ENCODE results near the gene TMEM108.

The TMEM108 gene

DNA sequence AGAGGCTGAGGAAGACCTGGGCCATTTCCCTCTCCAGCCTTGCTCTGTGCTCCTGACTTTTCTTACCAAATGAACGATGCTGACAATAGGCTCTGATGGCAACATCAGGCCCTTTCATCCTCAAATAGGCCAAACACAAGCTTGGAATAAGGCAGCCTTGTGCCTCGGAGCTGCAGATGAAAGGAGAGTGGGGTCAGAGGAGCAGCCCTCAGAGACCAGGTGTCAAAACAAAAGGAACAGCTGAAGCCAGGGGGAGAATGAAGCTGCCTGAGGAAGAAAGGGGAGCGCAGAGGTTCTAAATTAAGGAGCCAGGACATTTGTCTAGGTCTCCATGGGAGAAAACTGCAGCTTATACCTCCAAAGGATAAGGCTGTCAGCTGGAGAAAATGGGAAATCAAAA is 366.7 kb downstream of the TMEM108 start:
- Histone ChIP-seq H3K9me2 (ENCODE audit: low read depth, low read length) (no peaks in the 10 kb centered on the region), H3K4me1 (ENCODE audit: insufficient read depth, low read length, severe bottlenecking) (no peaks in the 10 kb centered on the region), H3K9me3 (ENCODE audit: low read length) (no peaks in the 10 kb centered on the region), H3K4me2 (ENCODE audit: low read length) (no peak overlapping the region), H3K9ac (ENCODE audit: low read length) (no peak overlapping the region), H3K27me3 (ENCODE audit: insufficient read depth, low read length) (no peaks in the 10 kb centered on the region), H3K36me3 (ENCODE audit: insufficient read depth, low read length) (no peaks in the 10 kb centered on the region), H3F3A (ENCODE audit: insufficient read depth, low read length) (no peaks in the 10 kb centered on the region), H2AFZ (ENCODE audit: low read length) (no peak overlapping the region), H3K4me3 (ENCODE audit: low read depth, low read length, poor library complexity, severe bottlenecking) (no peak overlapping the region), H3K79me2 (ENCODE audit: insufficient read depth, low read length) (no peaks in the 10 kb centered on the region), H3K27ac (ENCODE audit: low read depth, low read length, poor library complexity, severe bottlenecking) (no peak overlapping the region), H4K20me1 (ENCODE audit: insufficient read depth, low read length) (no peaks in the 10 kb centered on the region)
- TF ChIP-seq, protein P1, sequence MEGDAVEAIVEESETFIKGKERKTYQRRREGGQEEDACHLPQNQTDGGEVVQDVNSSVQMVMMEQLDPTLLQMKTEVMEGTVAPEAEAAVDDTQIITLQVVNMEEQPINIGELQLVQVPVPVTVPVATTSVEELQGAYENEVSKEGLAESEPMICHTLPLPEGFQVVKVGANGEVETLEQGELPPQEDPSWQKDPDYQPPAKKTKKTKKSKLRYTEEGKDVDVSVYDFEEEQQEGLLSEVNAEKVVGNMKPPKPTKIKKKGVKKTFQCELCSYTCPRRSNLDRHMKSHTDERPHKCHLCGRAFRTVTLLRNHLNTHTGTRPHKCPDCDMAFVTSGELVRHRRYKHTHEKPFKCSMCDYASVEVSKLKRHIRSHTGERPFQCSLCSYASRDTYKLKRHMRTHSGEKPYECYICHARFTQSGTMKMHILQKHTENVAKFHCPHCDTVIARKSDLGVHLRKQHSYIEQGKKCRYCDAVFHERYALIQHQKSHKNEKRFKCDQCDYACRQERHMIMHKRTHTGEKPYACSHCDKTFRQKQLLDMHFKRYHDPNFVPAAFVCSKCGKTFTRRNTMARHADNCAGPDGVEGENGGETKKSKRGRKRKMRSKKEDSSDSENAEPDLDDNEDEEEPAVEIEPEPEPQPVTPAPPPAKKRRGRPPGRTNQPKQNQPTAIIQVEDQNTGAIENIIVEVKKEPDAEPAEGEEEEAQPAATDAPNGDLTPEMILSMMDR (IDR thresholded peaks at IDR 0.05; ENCODE audit: low read length): no peak
- no peak for TF ChIP-seq EZH2 (IDR thresholded peaks at IDR 0.05; ENCODE audit: borderline replicate concordance, low read length)

- Histone ChIP-seq H3K27ac (ENCODE audit: low read depth, low read length, poor library complexity, severe bottlenecking) (no peak overlapping the region), H3K9ac (ENCODE audit: low read length) (no peak overlapping the region), H3K79me2 (ENCODE audit: insufficient read depth, low read length) (no peaks in the 10 kb centered on the region), H3K4me3 (ENCODE audit: low read depth, low read length, poor library complexity, severe bottlenecking) (no peak overlapping the region), H3K27me3 (ENCODE audit: insufficient read depth, low read length) (no peaks in the 10 kb centered on the region), H4K20me1 (ENCODE audit: insufficient read depth, low read length) (no peaks in the 10 kb centered on the region), H2AFZ (ENCODE audit: low read length) (no peak overlapping the region), H3K4me1 (ENCODE audit: insufficient read depth, low read length, severe bottlenecking) (no peaks in the 10 kb centered on the region), H3F3A (ENCODE audit: insufficient read depth, low read length) (no peaks in the 10 kb centered on the region; the same call in 1 of the 2 replicates), H3K9me3 (ENCODE audit: low read length) (no peaks in the 10 kb centered on the region), H3K4me2 (ENCODE audit: low read length) (no peak overlapping the region), H3K9me2 (ENCODE audit: low read depth, low read length) (no peaks in the 10 kb centered on the region), H3K36me3 (ENCODE audit: insufficient read depth, low read length) (no peaks in the 10 kb centered on the region)
- TF ChIP-seq EZH2 (IDR thresholded peaks at IDR 0.05; ENCODE audit: borderline replicate concordance, low read length): no peak
- TF ChIP-seq, protein P1 (IDR thresholded peaks at IDR 0.05; ENCODE audit: low read length): no peak
These were observed 370.2 kb downstream of the TMEM108 start for GRCh38 chr3:133408366-133408765.

- H3K36me3 ChIP-seq (ENCODE audit: insufficient read depth, low read length): no peaks in the 10 kb centered on the region
- no peaks in the 10 kb centered on the region for H3K27me3 ChIP-seq (ENCODE audit: insufficient read depth, low read length)
- no peak overlapping the region for H3K4me2 ChIP-seq (ENCODE audit: low read length)
- no peaks in the 10 kb centered on the region for H3K79me2 ChIP-seq (ENCODE audit: insufficient read depth, low read length)
- H4K20me1 ChIP-seq (ENCODE audit: insufficient read depth, low read length): no peaks in the 10 kb centered on the region
- no peak overlapping the region for H3K9ac ChIP-seq (ENCODE audit: low read length)
- no peak overlapping the region for H2AFZ ChIP-seq (ENCODE audit: low read length)
- no peaks in the 10 kb centered on the region for H3K4me1 ChIP-seq (ENCODE audit: insufficient read depth, low read length, severe bottlenecking)
- H3K9me3 ChIP-seq (ENCODE audit: low read length): no peaks in the 10 kb centered on the region
- H3K27ac ChIP-seq (ENCODE audit: low read depth, low read length, poor library complexity, severe bottlenecking): no peak overlapping the region
- TF ChIP-seq EZH2 (IDR thresholded peaks at IDR 0.05; ENCODE audit: borderline replicate concordance, low read length): no peak
- TF ChIP-seq, protein P1 (IDR thresholded peaks at IDR 0.05; ENCODE audit: low read length): no peak
- H3K9me2 ChIP-seq (ENCODE audit: low read depth, low read length): no peaks in the 10 kb centered on the region
- no peak overlapping the region for H3K4me3 ChIP-seq (ENCODE audit: low read depth, low read length, poor library complexity, severe bottlenecking)
- no peaks in the 10 kb centered on the region; the same call in 1 of the 2 replicates for H3F3A ChIP-seq (ENCODE audit: insufficient read depth, low read length)
These were observed 370.8 kb downstream of the TMEM108 start for GRCh38 chr3:133408961-133409360.

All from OCI-LY1 (cell line).